ENCODE results near the gene ARL8A.
"Not testable (repeated sequence)": the region's sequence is repeated elsewhere in the genome, so short reads cannot be mapped to it uniquely, and the experiment has no call there.

The ARL8A gene

GRCh38 chr1:202144402-202145067, at the start of gene ARL8A:
Gene ARL8A, minus strand, starts transcription at chr1:202144737. Its CDS starts 165 bp downstream, at chr1:202144572.
- DNase-seq (ENCODE audit: low read depth, low spot score) = no peak

DNA sequence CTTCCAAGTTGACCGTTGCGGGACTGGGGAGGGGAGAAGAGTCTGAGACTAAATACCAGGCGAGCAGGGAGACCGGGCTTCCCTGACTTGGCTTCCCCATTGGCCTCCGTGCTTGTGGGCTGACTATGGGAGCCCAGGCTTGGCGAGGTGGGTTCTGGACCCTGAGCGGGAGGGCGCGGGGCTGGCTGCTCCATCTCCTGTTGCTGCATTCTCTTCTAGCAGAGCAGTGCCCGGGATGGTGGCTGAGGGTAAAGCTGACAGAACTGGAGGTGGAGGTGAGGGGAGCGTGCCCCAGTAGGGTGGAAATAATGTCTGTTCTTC, 49.8 kb upstream of the ARL8A start:
- no peak for DNase-seq (ENCODE audit: low read depth, low spot score)

GRCh38 chr1:202193614-202194327, 49.2 kb upstream of the ARL8A start, which contains the start of gene LGR6:
Gene LGR6, plus strand, starts transcription at chr1:202193799. Its CDS starts 191 bp downstream, at chr1:202193990.
- DNase-seq (ENCODE audit: low read depth, low spot score) = no peak

- no peak for DNase-seq (ENCODE audit: low read depth, low spot score)
Observed at GRCh38 chr1:202192770-202193613, 48.5 kb upstream of the ARL8A start.

- DNase-seq (ENCODE audit: low read depth, low spot score) = not testable (repeated sequence)
Observed at GRCh38 chr1:202191391-202191790, 46.9 kb upstream of the ARL8A start.

DNA sequence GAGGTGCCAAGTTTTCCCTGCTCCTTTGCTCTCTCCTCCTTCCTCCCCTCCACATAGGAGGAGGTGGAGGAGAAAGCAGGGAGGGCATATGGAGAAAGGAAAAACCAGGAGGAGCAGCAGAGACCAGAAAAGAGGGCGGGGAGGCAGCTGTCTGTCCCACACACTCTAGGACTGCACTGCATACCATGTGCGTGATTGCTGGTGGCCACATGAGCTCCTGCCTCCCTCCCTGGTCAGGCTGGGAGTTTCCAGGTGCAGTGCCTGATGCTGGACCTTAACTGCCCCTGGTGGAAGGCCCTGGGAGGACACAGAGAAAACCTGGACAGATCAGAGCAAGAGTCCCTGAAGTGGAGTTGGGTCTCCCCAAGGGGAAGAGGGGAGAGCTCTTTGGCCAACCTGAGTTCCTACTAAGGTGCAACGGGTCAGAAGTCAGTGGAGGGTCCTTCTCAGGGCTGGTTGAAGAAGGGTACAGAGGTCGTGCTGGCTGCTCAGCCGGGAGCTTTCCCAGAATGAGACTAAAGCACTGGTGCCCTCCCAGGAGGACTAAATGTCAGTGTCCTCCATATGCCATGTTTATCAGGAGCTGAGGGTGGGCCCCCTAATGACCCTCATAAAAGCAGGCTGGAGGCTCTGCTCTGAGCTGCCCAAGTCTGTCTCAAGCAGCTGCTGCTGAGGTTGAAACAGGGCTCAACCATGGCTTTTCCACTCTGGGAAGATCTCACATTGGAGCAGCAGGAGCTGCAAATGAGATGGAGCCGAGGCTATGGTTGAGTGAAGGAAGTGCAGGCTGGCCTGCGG, 45.6 kb upstream of the ARL8A start:
- no peak for DNase-seq (ENCODE audit: low read depth, low spot score)

DNA sequence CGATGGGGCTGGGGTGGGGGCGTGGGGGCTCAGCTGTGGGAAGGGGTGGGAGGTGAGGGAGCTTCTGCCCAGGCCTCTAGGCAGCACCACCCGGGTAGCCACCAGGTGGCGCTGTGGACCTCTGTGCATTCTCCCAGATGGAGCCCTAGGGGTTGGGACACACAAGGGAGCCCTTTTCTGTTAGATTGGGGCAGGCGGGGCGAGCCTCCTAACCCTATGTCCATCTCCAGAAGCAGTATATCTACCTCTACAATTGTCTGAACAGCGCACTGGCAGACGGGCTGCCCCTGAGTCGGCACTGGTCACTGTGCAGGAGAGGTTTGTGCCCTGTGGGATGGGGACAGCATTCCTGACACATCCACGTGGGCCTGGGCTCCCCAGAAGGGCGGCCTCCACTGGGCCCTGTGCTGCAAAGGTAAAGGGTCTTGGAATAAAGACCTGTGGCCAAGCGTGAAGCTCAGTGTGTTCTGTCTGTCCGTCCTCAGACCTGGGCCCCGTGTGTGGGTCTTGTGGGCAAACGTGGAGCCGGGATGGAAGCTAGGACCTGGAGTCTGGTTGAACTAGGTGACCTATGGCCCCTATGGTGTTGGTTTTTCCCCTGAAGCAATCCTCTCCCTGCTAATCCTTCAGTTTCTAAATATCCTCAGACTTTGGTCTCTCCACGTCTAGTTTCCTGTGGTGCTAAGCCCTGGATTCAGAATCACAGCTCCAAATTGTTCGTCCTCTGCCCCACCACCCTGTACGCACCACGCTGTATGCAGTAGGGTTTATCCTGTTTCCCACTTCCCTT, 44.7 kb upstream of the ARL8A start:
- DNase-seq (ENCODE audit: low read depth, low spot score) = no peak

DNA sequence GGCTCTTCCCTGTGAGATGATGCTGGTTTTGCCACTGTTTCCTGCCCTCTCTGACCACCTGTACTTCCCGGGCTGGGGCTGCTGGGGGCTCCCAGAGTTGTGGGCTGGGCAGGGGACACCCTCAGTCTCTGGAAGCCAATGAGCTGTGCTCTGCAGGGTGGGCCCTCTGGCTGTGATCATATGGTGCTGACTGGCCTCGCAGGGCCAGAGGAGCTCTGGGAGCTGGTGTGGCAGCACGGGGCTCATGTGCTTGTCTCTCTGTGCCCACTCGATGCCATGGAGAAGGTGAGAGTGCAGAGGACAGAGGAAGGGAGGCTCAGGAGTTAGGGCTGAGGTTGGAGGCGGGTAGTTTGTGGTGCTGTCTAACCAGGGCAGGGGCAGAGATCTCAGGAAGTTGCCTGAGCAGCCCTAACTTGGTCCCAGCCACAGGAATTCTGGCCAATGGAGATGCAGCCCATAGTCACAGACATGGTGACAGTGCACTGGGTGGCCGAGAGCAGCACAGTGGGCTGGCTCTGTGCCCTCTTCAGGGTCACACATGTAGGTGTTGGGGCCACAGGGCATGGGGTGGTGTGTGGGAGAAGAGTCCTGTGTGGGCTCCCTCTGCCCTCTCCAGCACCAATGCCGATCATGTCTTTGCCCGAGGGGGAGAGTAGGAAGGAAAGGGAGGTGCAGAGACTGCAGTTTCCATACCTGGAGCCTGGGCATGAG, 43.3 kb upstream of the ARL8A start:
- DNase-seq (ENCODE audit: low read depth, low spot score) = no peak

DNA sequence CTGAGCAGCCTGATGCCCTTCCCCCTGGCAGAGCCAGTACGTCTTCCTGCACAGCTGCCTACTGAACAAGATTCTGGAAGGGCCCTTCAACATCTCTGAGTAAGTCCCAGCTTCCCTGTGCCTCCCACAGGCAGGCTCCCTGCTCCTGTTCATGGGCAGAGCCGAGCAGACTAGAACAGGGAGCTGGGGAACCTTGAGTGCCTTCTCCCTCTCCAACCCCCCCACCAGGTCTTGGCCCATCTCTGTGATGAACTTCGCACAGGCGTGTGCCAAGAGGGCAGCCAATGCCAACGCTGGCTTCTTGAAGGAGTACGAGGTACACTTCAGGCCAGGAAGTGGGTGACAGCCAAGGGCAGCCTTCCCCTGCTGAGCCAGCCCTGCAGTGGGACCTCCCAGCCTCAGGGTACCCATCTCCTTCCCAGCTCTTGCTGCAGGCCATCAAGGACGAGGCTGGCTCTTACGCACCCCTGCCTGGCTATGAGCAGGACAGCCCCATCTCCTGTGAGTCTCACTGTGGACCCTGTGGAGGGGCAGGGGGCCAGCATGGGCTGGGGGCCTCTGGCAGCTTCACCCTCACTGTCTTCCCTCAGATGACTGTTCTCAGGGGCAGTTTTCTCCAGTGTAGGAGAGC, 42.6 kb upstream of the ARL8A start:
- DNase-seq (ENCODE audit: low read depth, low spot score) = no peak

DNA sequence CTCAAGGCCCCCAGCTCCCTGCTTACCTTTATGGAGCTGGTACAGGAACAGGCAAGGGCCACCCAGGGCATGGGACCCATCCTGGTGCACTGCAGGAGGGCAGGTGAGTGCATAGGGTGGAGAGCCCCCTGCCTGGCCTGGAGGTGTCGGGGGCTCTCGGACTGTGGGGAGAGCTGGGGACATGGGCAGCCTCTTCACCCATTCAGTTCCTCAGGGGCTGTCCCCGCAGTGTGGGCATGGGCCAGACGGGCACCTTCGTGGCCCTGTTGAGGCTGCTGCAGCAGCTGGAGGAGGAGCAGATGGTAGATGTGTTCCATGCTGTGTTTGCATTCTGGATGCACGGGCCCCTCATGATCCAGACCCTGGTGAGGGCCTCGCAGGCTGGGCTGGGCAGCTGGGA, 41.8 kb upstream of the ARL8A start:
- no peak for DNase-seq (ENCODE audit: low read depth, low spot score)

DNA sequence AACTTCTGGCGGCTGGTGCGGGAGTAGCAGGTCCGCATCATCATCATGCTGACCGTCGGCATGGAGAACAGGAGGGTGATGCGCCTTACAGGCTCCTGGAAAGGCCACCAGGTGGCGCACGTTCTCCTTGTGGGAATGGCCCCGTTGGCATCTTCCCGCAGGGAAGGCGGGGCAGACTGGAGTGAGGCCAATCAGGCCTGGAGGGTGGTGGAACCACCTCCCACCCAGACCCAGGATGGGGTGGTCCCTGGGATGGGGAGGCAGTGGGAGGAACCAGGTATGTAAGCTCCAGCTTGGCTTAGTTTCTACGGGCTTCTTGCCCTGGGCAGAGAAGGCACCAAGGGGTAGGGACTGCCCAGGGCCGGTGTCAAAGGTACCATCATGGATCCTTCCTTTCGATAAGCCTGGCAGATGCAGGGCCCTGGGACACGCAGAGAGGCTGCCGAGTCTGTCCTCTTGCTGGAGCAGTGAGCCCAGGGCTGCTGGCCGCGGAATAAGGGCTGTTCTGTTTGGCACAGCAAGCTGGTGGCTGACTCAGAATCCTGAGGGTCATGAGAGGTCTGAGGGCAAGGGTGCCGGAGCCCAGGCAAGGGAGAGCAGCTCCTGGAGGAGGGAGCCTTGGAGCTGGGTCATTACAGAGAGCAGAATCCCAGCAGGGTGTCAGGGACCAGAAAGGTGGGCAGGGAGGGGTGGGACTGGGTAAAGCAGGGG, 40.4 kb upstream of the ARL8A start:
- DNase-seq (ENCODE audit: low read depth, low spot score) = peak; percentile 92

DNA sequence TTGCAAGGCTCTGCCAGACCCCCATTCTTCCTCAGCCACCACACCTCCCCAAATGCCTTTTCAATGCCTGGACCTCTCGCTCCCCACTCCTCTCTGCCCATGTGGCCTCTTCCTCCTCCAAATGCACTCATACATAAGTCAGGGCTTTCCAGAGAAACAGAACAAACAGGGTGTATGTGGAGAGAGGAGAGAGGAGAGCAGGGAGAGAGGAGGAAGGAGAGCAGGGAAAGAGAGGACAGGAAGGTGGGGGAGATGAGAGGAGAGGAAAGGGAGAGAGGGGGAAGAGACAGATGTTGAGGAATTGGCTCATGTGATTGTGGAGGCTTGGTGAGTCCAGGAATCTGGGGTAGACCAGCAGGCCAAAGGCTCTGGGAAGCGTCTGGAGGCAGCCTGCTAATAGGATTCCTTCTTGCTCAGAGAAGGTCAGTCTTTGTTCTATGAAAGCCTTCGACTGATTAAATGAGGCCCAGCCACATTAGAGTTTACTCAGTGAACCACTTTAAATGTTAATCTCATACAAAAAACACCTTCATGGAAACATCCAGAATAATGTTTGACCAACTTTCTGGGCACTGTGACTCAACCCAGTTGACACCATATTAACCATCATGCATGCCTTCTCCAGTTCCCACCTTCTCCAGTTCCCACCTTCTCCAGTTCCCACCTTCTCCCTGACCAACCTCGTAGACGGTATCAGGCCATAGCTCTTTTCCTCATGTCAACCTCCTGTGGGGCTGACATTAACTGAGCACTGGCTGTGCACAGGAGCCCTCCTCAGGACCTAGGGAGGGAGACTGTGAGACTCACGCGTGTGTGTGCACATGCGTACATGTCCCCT, 37.7 kb upstream of the ARL8A start:
- no peak for DNase-seq (ENCODE audit: low read depth, low spot score)

- DNase-seq (ENCODE audit: low read depth, low spot score) = no peak
Observed at GRCh38 chr1:202181586-202181985, 37.0 kb upstream of the ARL8A start.

DNA sequence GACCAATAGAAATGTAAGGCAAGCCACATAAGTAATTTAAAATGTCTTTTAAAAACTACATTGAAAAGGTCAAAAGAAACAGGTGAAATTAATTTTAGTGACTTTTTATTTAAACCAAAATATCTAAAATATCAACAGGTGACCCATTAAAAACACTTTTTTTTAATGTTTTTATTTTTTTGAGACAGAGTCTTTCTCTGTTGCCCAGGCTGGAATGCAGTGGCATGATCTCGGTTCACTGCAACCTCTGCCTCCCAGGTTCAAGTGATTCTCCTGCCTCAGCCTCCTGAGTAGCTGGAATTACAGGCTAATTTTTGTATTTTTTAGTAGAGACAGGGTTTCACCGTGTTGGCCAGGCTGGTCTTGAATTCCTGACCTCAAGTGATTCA, 36.2 kb upstream of the ARL8A start:
- DNase-seq (ENCODE audit: low read depth, low spot score) = not testable (repeated sequence)

- no peak for DNase-seq (ENCODE audit: low read depth, low spot score)
Observed at GRCh38 chr1:202179828-202180750, 35.6 kb upstream of the ARL8A start.

GRCh38 chr1:202176949-202177927, 32.7 kb upstream of the ARL8A start:
- DNase-seq (ENCODE audit: low read depth, low spot score) = no peak

Measured in iPS DF 19.7 (cell line).